OCI-LY7 (cell line): ENCODE measurements around the gene HGFAC. TPM values are rescaled to one million over a fixed set of nuclear protein-coding genes. Genes with fewer than 3 reads are reported as not detected.

ENCODE experiments used
- BruUV-seq: library from RNA; stranded (reverse); fragments of 400-500 nt; replicated peaks from 2 replicates; lab custom pipeline; 2021; lab: Mats Ljungman, UMichigan
- CTCF ChIA-PET: fragments of 300-600 bp; sonication (Branson Sonifier 250); formaldehyde crosslinking; loops from one replicate; lab custom pipeline; 2022; ENCODE audit warnings: antibody characterized with exemption; ENCODE audit not compliant: unreplicated experiment; lab: Charles Lee
- POLR2A ChIA-PET: fragments of 300-600 bp; sonication (Branson Sonifier 250); formaldehyde crosslinking; loops from one replicate; lab custom pipeline; 2022; ENCODE audit warnings: antibody characterized with exemption; lab: Charles Lee
- DNase-seq: peaks from one replicate; pipeline ENCODE4 v3.0.0-alpha.2; 2015; ENCODE audit warnings: low spot score
- H2AFZ ChIP-seq: fragments of 200-600 bp; sonication (generic), shearing (Covaris generic); 2 replicates; pipeline ENCODE4 v1.6.1; 2014; ENCODE audit warnings: mild to moderate bottlenecking, antibody characterized with exemption, low read length, moderate library complexity
- H3K27ac ChIP-seq: fragments of 200-600 bp; sonication (generic); 2 replicates; pipeline ENCODE4 v1.5.1; 2014; ENCODE audit warnings: mixed run types, low read depth, mild to moderate bottlenecking, moderate library complexity, low read length, inconsistent platforms; ENCODE audit not compliant: poor library complexity, severe bottlenecking
- H3K36me3 ChIP-seq: fragments of 200-600 bp; sonication (generic); 2 replicates; pipeline ENCODE4 v1.6.1; 2014; ENCODE audit warnings: mild to moderate bottlenecking, antibody characterized with exemption, low read length, moderate library complexity, mixed read lengths; ENCODE audit not compliant: insufficient read depth
- H3K4me1 ChIP-seq: fragments of 200-600 bp; sonication (generic); 2 replicates; pipeline ENCODE4 v1.5.1; 2014; ENCODE audit warnings: mild to moderate bottlenecking, low read length; ENCODE audit not compliant: insufficient read depth, poor library complexity, severe bottlenecking
- H3K4me2 ChIP-seq: fragments of 200-600 bp; sonication (generic); 2 replicates; pipeline ENCODE4 v1.6.1; 2014; ENCODE audit warnings: mild to moderate bottlenecking, low read length
- H3K4me3 ChIP-seq: fragments of 200-600 bp; sonication (generic); 2 replicates; pipeline ENCODE4 v1.5.1; 2014; ENCODE audit warnings: mild to moderate bottlenecking, low read depth, low read length; ENCODE audit not compliant: poor library complexity, severe bottlenecking
- H3K79me2 ChIP-seq: fragments of 200-600 bp; sonication (generic); 2 replicates; pipeline ENCODE4 v1.6.1; 2016; ENCODE audit warnings: low read depth, mild to moderate bottlenecking, low read length, moderate library complexity, mixed read lengths; ENCODE audit not compliant: insufficient read depth
- H3K9me2 ChIP-seq: fragments of 200-600 bp; sonication (generic); 2 replicates; pipeline ENCODE4 v1.6.1; 2016; ENCODE audit warnings: mild to moderate bottlenecking, low read length, mixed read lengths; ENCODE audit not compliant: insufficient read depth
- H3K9me3 ChIP-seq: fragments of 200-600 bp; sonication (generic); 2 replicates; pipeline ENCODE4 v1.6.1; 2014; ENCODE audit warnings: mild to moderate bottlenecking, mixed run types, low read length, mixed read lengths
- H4K20me1 ChIP-seq: fragments of 200-600 bp; sonication (generic); 2 replicates; pipeline ENCODE4 v1.6.1; 2014; ENCODE audit warnings: mild to moderate bottlenecking, antibody characterized with exemption, low read length, moderate library complexity, mixed read lengths; ENCODE audit not compliant: insufficient read depth
- EZH2phosphoT487 ChIP-seq: fragments of 200-600 bp; sonication (generic); IDR thresholded peaks from 2 replicates; pipeline ENCODE4 v1.6.1; 2018; ENCODE audit warnings: low read depth, borderline replicate concordance, mild to moderate bottlenecking, mixed run types, antibody characterized with exemption, low read length, moderate library complexity, mixed read lengths
- intact Hi-C: fragments of 100-400 bp; cut with micrococcal nuclease; formaldehyde crosslinking; loops from one replicate; pipeline ENCODE4 v1.10.0; 2022; ENCODE audit not compliant: unreplicated experiment
- total RNA-seq, 2 experiments: library from RNA; depleted of rRNA in 1 of 2; stranded (reverse); fragments of >200 nt in 1 of 2; shearing (Covaris generic) in 1 of 2; gene quantifications; 2 replicates each; pipeline ENCODE4 v1.2.3, GENCODE V29; 2014 to 2022
- TF ChIP-seq, protein P1 (sequence below): fragments of 200-600 bp; sonication (generic); conservative IDR thresholded peaks from 2 replicates; pipeline ENCODE4 v1.5.1; 2014; ENCODE audit warnings: mild to moderate bottlenecking, antibody characterized with exemption, low read length, moderate library complexity, mixed read lengths

Gene HGFAC
- total RNA-seq, 2 experiments from 2014 or later: not detected

DNA sequence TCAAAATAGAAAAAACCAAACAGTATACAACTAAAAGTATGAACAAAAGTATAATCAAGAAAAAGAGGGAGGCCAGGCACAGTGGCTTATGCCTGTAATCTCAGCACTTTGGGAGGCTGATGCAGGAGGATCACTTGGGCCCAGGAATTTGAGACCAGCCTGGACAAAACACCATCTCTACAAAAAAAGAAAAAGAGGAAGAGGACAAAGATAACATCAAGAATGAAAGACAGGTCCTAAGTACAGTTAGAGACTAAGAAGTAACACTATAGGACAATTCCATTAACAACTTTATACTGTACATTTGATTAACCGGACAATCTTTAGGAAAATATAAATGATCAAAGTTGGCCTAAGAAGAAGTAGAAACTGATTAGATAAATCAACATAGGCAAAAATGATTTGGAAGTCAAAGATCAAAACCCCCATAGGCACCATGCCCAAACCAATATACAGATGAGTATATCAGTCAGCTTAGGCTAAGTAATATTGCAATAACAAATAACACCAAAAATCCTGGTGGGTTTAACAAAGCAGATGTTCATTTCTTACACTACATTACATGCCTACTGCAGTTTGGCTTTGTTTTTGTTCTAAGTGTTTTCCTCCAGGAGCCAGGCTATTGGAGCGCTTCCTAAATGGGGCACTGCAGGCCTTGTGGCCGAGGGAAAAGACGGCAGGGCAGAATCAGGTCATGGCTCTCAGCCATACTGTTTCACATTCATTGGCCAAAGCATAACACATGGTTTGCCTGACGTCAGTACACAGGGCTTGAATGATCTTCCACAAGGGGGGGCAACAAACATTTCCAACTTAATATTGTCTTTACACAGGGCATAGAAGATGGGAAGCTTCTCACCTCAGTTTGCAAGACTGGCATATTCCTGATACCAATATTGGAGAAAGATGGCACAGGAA lies 42.2 kb upstream of the HGFAC start:
- Histone ChIP-seq H4K20me1 (no peaks in the 10 kb centered on the region), H3K4me1 (peaks cover 9% of the 10 kb centered on the region), H3K4me2 (no peak overlapping the region), H3K4me3 (no peak overlapping the region), H3K9me2 (no peaks in the 10 kb centered on the region), H3K79me2 (no peaks in the 10 kb centered on the region), H2AFZ (no peak overlapping the region), H3K36me3 (no peaks in the 10 kb centered on the region), H3K27ac (no peak overlapping the region), H3K9me3 (peaks cover 3% of the 10 kb centered on the region; the same call in 1 of the 2 replicates)
- TF ChIP-seq, protein P1, sequence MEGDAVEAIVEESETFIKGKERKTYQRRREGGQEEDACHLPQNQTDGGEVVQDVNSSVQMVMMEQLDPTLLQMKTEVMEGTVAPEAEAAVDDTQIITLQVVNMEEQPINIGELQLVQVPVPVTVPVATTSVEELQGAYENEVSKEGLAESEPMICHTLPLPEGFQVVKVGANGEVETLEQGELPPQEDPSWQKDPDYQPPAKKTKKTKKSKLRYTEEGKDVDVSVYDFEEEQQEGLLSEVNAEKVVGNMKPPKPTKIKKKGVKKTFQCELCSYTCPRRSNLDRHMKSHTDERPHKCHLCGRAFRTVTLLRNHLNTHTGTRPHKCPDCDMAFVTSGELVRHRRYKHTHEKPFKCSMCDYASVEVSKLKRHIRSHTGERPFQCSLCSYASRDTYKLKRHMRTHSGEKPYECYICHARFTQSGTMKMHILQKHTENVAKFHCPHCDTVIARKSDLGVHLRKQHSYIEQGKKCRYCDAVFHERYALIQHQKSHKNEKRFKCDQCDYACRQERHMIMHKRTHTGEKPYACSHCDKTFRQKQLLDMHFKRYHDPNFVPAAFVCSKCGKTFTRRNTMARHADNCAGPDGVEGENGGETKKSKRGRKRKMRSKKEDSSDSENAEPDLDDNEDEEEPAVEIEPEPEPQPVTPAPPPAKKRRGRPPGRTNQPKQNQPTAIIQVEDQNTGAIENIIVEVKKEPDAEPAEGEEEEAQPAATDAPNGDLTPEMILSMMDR: peak; percentile 44
- no peak for TF ChIP-seq EZH2phosphoT487
- CTCF ChIA-PET: no interaction called here
- peak; percentile 19 for DNase-seq
- POLR2A ChIA-PET: no interaction called here
- intact Hi-C loops: no loop called here
- BruUV-seq: no TSS peak

DNA sequence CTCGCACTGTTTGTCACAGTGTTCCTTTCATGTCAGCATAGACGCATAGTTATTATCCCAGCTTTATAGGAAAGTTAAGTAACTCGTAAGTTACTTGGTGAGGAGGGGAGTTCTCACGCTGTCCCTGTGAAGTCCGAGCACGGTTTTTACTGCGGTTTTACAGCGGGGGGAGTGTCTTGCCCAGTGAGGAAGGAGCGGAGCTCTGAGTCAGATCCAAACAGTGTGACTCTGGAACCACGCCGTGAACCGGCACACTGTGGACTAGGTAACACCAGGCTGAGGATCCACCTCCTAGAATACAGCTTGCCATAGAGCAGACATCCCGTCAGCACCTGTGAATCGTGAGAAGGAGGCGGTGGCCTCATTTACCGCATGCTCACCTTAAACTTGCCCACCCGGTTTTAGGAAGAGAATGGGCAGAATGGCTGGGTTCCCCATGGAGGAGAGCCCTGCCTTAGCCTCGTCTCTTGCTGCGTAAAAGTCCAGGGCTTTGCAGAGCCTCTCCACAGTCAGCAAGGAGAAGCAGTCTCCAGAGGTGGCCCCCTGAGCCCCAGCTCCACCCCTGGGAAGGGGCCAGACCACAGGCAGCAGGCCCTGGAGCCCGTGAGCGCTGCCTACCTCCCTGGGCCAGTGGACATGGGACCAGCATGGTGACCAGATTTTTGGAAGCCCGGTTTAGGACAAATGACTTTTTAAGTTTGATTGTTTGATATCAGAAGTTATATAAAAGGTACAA lies 40.2 kb upstream of the HGFAC start:
- H3K4me3 ChIP-seq: no peak overlapping the region
- no peaks in the 10 kb centered on the region for H4K20me1 ChIP-seq
- H3K9me3 ChIP-seq: no peaks in the 10 kb centered on the region
- no peak overlapping the region for H3K27ac ChIP-seq
- no peak overlapping the region for H3K4me2 ChIP-seq
- TF ChIP-seq, protein P1: no peak
- TF ChIP-seq EZH2phosphoT487: no peak
- intact Hi-C loops: no loop called here
- H3K36me3 ChIP-seq: no peaks in the 10 kb centered on the region
- peaks cover 9% of the 10 kb centered on the region for H3K4me1 ChIP-seq
- no TSS peak for BruUV-seq
- DNase-seq: no peak
- no peaks in the 10 kb centered on the region for H3K79me2 ChIP-seq
- ChIA-PET CTCF (no interaction called here), POLR2A (no interaction called here)
- no peaks in the 10 kb centered on the region for H3K9me2 ChIP-seq
- no peak overlapping the region for H2AFZ ChIP-seq
